ENCODE results near the gene FBXL19. TPM values are rescaled to one million over a fixed set of nuclear protein-coding genes. Genes with fewer than 3 reads are reported as not detected.

The FBXL19 gene
- polyA plus RNA-seq, 1 donor from 2014 or later, result 99.6 TPM

DNA sequence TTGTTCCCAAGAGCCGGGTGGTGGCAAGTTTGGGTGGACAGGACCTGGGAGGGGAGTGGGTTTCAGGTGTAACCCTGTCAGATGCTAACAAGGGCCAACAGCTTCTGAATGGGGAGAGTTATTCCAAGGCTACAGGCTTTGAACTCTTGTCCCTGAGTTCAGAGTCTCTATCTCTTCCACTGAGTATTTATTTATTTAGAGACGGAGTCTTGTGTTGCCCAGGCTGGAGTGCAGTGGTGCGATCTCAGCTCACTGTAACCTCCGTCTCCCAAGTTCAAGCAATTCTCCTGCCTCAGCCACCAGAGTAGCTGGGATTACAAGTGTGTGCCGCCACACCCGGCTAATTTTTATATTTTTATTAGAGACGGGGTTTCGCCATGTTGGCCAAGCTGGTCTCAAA, 31.6 kb downstream of the FBXL19 start:
- Histone ChIP-seq H3K27me3 (ENCODE audit: insufficient read depth, low read depth, low read length) (no peaks in the 10 kb centered on the region), H3K4me2 (ENCODE audit: low read length) (no peak overlapping the region), H3K9me3 (ENCODE audit: low read length) (no peaks in the 10 kb centered on the region), H4K20me1 (ENCODE audit: insufficient read depth) (no peaks in the 10 kb centered on the region), H3K4me3 (ENCODE audit: low read length) (no peak overlapping the region), H3K79me2 (replicated peaks; ENCODE audit: insufficient read depth, low read length) (peaks cover 8% of the 10 kb centered on the region), H3K9ac (ENCODE audit: low read length) (no peak overlapping the region), H3F3A (ENCODE audit: insufficient read depth, low read length, poor library complexity, severe bottlenecking) (peaks cover 5% of the 10 kb centered on the region), H3K27ac (ENCODE audit: low read length) (no peak overlapping the region), H3K36me3 (ENCODE audit: insufficient read depth, low read length) (no peaks in the 10 kb centered on the region), H3K9me2 (ENCODE audit: insufficient read depth, low read length) (no peaks in the 10 kb centered on the region), H2AFZ (ENCODE audit: low read depth, low read length) (no peak overlapping the region)
- TF ChIP-seq, protein P1, sequence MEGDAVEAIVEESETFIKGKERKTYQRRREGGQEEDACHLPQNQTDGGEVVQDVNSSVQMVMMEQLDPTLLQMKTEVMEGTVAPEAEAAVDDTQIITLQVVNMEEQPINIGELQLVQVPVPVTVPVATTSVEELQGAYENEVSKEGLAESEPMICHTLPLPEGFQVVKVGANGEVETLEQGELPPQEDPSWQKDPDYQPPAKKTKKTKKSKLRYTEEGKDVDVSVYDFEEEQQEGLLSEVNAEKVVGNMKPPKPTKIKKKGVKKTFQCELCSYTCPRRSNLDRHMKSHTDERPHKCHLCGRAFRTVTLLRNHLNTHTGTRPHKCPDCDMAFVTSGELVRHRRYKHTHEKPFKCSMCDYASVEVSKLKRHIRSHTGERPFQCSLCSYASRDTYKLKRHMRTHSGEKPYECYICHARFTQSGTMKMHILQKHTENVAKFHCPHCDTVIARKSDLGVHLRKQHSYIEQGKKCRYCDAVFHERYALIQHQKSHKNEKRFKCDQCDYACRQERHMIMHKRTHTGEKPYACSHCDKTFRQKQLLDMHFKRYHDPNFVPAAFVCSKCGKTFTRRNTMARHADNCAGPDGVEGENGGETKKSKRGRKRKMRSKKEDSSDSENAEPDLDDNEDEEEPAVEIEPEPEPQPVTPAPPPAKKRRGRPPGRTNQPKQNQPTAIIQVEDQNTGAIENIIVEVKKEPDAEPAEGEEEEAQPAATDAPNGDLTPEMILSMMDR (IDR thresholded peaks at IDR 0.05; ENCODE audit: poor library complexity, severe bottlenecking), result no peak
- no peak for TF ChIP-seq TAF1 (IDR thresholded peaks at IDR 0.05; ENCODE audit: low read depth)
- TF ChIP-seq, protein P2, sequence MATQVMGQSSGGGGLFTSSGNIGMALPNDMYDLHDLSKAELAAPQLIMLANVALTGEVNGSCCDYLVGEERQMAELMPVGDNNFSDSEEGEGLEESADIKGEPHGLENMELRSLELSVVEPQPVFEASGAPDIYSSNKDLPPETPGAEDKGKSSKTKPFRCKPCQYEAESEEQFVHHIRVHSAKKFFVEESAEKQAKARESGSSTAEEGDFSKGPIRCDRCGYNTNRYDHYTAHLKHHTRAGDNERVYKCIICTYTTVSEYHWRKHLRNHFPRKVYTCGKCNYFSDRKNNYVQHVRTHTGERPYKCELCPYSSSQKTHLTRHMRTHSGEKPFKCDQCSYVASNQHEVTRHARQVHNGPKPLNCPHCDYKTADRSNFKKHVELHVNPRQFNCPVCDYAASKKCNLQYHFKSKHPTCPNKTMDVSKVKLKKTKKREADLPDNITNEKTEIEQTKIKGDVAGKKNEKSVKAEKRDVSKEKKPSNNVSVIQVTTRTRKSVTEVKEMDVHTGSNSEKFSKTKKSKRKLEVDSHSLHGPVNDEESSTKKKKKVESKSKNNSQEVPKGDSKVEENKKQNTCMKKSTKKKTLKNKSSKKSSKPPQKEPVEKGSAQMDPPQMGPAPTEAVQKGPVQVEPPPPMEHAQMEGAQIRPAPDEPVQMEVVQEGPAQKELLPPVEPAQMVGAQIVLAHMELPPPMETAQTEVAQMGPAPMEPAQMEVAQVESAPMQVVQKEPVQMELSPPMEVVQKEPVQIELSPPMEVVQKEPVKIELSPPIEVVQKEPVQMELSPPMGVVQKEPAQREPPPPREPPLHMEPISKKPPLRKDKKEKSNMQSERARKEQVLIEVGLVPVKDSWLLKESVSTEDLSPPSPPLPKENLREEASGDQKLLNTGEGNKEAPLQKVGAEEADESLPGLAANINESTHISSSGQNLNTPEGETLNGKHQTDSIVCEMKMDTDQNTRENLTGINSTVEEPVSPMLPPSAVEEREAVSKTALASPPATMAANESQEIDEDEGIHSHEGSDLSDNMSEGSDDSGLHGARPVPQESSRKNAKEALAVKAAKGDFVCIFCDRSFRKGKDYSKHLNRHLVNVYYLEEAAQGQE (IDR thresholded peaks at IDR 0.05; ENCODE audit: borderline replicate concordance), result no peak
- no peak for TF ChIP-seq EP300 (conservative IDR thresholded peaks at IDR 0.05; ENCODE audit: poor library complexity, severe bottlenecking)
- no peak for TF ChIP-seq EZH2 (IDR thresholded peaks at IDR 0.05; ENCODE audit: borderline replicate concordance, insufficient read depth, low read length, poor library complexity, severe bottlenecking)
- no peak for TF ChIP-seq MXI1 (conservative IDR thresholded peaks at IDR 0.05; ENCODE audit: poor library complexity, severe bottlenecking)
- no peak for TF ChIP-seq POLR2AphosphoS5 (IDR thresholded peaks at IDR 0.05)
- TF ChIP-seq SMC3 (conservative IDR thresholded peaks at IDR 0.05; ENCODE audit: poor library complexity), result no peak
- TF ChIP-seq RAD21 (conservative IDR thresholded peaks at IDR 0.05), result no peak

DNA sequence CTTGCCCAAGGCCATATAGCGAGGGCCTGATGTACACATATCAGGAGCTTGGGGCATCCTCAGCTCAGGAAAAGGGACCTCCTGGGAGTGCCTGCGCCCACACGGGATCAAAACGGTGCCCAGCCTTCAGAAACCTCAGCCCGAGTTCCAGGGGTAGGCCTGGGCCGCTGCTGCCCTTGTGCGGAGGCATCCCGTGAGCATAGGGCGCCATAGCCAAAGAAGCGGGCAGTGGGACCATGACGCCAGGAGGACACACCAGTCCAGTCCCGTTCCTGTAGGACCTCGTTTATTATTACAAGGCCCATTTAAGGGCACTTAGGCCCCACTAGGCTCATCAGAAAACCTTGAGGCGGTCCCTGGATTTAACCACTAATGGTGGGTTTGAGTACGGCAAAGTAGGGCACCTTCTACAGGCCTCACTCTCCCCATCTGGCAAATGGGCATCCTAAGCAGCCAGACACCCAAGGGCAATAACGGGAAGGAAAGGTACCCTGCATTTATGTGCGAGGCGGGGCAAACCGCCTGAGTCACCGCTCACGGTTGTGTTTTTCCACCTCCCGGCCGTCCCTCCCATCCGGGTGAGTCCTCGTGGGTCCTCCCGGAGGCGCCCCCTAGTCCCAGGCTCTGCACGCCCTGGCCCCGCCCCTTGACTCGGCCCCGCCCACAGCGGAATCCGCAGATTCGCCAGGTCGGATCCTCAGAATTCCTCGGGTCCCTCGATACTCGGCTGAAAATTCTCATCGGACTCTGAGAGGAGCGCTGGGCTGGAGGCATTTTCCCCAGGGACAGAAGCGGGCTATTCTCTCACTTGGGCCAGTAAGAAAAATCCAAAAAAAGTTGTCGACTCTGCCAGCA, 33.5 kb downstream of the FBXL19 start:
- Histone ChIP-seq H3K36me3 (ENCODE audit: insufficient read depth, low read length) (no peaks in the 10 kb centered on the region), H3K79me2 (replicated peaks; ENCODE audit: insufficient read depth, low read length) (peaks cover 8% of the 10 kb centered on the region), H3K27ac (ENCODE audit: low read length) (peak overlapping the region; percentile 97), H3K9me3 (ENCODE audit: low read length) (no peaks in the 10 kb centered on the region), H3K4me3 (ENCODE audit: low read length) (peak overlapping the region; percentile 91), H3K27me3 (ENCODE audit: insufficient read depth, low read depth, low read length) (no peaks in the 10 kb centered on the region), H2AFZ (ENCODE audit: low read depth, low read length) (peak overlapping the region; percentile 96), H3K9ac (ENCODE audit: low read length) (peak overlapping the region; percentile 97), H3K9me2 (ENCODE audit: insufficient read depth, low read length) (no peaks in the 10 kb centered on the region), H3F3A (ENCODE audit: insufficient read depth, low read length, poor library complexity, severe bottlenecking) (peaks cover 5% of the 10 kb centered on the region), H4K20me1 (ENCODE audit: insufficient read depth) (no peaks in the 10 kb centered on the region), H3K4me2 (ENCODE audit: low read length) (peak overlapping the region; percentile 78)
- TF ChIP-seq EP300 (conservative IDR thresholded peaks at IDR 0.05; ENCODE audit: poor library complexity, severe bottlenecking) (no peak), TAF1 (IDR thresholded peaks at IDR 0.05; ENCODE audit: low read depth) (no peak), RAD21 (conservative IDR thresholded peaks at IDR 0.05) (no peak), MXI1 (conservative IDR thresholded peaks at IDR 0.05; ENCODE audit: poor library complexity, severe bottlenecking) (no peak), EZH2 (IDR thresholded peaks at IDR 0.05; ENCODE audit: borderline replicate concordance, insufficient read depth, low read length, poor library complexity, severe bottlenecking) (no peak), POLR2AphosphoS5 (IDR thresholded peaks at IDR 0.05) (no peak), SMC3 (conservative IDR thresholded peaks at IDR 0.05; ENCODE audit: poor library complexity) (no peak)
- TF ChIP-seq, protein P2 (IDR thresholded peaks at IDR 0.05; ENCODE audit: borderline replicate concordance), result peak; percentile 61
- TF ChIP-seq, protein P1 (IDR thresholded peaks at IDR 0.05; ENCODE audit: poor library complexity, severe bottlenecking), result peak; percentile 47

All from neural cell (in vitro differentiated cells).